Panc1 (cell line): Measurements from ENCODE around the gene HHAT.

Experiments
- CTCF ChIP-seq: fragments of 450-650 bp; IDR thresholded peaks from 2 replicates; pipeline ENCODE4 v1.5.1; 2017; ENCODE audit warnings: mild to moderate bottlenecking
- POLR2AphosphoS5 ChIP-seq: IDR thresholded peaks from 2 replicates; pipeline ENCODE4 v1.6.1; 2012; ENCODE audit warnings: mild to moderate bottlenecking, low read depth, low read length, moderate library complexity
- REST ChIP-seq, 2 experiments: IDR thresholded peaks; 2 replicates each; pipeline ENCODE4 v1.6.1; 2011 to 2012; ENCODE audit warnings: low read depth in 2 of 2, control low read depth in 1 of 2, low read length in 1 of 2, mild to moderate bottlenecking in 1 of 2, moderate library complexity in 1 of 2; ENCODE audit not compliant: insufficient read depth in 1 of 2

GRCh38 chr1:210456731-210457255 is 128.1 kb downstream of the HHAT start:
- TF ChIP-seq CTCF (no peak), REST (IDR thresholded peaks at IDR 0.05; ENCODE audit: insufficient read depth in 1 of 2, low read depth in 2 of 2, low read length in 1 of 2) (no peak), POLR2AphosphoS5 (no peak)
